Activated CD4-positive, alpha-beta T cell treated with anti-CD3 and anti-CD28 coated beads, Interleukin-10, Interleukin-2, amounts not matched to agents 100 ng/mL and 50 ng/mL, durations not matched to agents 16 hours and 8 hours (primary cell): ENCODE data around the gene DPF3.
A peak's percentile ranks its signal among the peaks of the same experiment; 100 is the strongest.

Source experiments
- DNase-seq: peaks from one replicate; pipeline ENCODE4 v3.0.0-alpha.2; 2020

The DPF3 gene

DNA sequence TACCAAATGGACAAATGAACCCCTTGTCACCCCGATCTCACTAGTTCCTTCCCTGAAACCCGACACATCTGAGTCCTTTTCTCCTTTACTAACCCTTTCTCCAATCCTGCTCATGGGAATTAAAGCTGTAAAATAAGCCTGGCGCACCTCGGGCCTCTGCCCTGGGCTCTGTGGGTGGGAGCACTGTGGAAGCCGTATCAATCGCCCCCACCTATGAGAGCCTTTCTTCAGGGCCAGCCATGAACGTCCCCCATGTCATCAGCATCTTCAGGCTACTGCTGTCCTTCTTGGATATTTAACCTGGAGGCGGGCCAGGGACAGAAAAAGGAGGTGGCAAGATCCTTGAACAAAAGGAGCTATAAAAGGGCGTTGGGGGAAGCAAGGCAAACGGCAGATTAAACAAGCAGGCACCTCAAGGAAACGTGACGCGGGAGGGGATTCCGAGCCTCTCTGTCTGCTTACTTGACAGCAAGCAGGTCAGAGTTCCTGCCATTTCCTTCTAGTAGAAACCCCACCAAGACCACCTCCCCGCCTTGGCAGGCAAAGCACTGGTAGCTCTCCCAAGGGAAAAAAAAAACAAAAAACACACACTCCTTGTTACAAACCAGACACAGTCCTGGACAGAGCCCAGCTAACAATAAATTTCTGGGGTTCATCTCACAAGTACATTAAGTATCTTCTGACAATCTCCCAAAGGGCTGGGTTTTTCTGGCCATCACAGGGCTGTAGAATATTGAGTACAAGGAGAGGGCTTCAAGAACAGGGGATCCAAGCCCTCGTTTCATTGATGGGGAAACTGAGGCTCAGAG lies 62.9 kb downstream of the DPF3 start:
- DNase-seq, result no peak

DNA sequence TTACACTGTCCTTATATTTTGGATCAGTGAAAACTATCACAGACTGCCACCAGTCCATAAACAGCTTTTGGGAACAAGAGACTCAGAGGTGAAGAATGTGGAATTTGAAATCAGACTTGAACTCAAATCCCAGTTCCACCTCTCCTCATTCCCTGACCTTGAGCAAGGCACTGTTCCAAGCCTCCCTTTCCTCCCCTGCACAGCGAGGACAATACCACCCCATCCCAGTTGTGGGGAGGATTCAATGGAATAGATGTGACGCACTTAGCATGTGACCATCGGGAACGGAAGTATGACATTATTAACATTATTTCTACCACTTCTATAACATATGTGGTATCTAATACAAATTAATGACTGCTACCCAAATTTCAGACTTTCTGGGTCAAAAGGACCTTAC lies 63.5 kb downstream of the DPF3 start:
- DNase-seq, result no peak

DNA sequence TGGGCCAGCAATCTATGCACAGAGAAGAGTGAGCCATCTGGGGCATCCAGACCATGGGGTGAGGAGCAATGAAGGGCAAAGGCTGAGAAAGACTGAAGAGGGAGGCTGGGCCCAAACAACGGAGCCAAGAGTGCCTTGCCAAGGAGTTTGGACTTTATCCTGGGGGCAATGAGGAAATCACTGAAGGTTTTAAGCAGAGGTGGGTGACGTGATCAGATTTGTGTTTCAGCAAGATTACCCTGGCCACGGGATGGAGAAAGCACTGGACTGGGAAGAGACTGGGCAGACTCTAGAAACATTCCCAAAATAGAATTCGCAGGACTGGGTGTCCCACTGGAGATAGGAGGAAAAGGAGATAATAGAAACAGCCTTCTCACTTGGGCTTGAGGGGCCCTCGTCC lies 65.3 kb downstream of the DPF3 start:
- no peak for DNase-seq

DNA sequence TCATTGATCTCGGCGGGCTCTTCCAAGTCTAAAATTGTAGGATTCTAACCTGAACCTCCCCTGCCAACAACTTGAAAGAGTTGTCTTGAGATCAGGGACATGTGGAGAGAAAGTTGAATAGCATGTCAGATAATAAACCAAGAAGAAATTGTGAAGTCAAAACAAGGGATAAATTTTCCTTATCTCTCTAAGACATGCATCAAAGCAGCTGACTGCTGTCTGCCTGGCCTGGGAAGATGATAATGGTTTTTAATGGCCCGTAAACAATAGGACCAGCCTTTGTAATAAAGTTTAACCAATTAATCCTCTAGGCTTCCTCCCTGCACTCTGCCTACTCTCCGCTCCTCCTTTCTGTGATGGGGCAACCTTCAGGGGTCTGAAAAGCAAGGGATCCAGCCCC lies 67.9 kb downstream of the DPF3 start:
- DNase-seq, result no peak

DNA sequence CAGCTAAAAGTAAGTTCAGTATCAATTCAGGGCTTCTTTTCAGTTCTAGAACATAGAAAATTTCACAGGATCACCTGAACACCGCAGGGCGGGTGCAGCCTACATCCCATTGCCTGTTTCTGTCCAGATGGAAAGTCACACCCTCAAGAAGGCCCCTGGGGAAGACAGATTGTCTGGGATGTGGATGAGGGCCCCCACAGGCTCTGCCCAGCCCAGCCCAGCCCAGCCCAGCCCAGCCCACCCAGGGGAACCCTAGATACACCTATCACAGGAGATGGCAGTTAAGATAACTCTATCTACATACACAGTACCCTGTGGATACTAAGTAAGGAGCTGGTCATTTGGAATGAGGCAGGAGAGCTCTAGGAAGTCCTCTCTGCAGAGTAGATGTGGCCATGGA lies 68.4 kb downstream of the DPF3 start:
- no peak for DNase-seq

DNA sequence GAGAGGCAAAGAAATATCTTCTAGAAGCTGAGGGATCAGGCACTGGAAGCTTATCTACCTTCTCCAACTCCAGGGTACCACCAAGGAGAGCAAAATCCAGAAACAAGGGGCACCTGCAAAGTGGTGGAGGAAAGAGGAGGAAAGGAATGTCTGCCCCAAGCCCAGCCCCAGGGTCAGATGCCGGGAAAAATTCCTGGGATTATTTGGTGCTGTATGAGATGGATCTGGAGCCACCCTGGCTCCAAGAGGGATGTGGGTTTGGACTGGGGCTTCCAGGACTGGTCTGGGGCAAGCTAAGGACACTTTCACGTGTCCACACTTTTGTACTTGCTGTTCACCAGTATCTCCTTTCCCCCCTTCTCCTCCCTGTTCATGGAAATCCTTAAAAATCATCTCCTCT lies 69.8 kb downstream of the DPF3 start:
- DNase-seq, result no peak

DNA sequence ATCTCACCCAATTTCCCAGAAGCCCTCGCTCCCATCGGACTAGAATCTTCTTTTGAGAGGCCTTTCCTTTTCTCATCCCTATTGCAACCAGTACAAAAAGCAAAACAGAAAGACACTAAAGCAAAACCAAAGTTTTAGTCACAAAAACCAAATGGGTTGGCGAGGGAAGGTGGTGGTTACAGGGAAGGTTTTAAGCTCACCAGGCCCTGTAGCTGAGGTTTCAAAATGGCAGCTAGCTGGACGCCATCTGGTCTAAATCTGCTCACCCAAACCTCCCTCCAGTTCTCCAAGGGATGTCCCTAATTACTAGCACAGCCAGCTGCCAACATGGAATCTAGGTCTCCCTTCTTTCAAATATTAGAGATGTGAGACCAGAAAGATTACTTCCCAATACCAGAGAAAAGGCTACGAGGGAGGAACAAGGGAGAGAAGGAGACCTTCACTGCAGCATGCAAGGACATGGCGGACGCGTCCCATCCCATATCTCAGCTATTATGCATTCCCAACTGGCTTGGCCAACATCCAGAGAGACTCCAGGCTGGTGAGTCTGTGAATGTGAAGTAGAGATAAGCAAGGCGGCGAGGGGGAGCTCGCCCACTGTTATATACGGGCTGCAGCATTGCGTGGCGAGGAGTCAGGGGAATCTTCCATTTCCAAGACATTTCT lies 70.8 kb downstream of the DPF3 start:
- DNase-seq, result no peak

DNA sequence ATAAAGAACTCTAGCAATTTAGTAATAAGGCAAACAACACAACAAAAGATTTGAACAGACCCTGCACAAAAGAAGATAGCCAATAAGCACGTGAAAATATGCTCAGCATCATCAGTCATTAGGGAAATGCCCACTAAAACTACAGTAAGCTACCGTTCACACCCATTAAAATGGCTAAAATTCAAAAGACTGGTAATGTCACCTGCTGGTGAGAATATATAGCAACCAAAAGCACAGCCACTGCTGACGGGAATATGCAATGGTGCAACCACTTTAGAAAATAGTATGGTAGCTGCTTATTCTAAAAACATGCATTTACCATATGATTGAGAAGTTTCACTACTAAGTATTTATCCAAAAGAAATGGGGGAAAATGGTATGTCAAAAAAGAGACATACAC lies 74.9 kb downstream of the DPF3 start:
- DNase-seq, result no peak

DNA sequence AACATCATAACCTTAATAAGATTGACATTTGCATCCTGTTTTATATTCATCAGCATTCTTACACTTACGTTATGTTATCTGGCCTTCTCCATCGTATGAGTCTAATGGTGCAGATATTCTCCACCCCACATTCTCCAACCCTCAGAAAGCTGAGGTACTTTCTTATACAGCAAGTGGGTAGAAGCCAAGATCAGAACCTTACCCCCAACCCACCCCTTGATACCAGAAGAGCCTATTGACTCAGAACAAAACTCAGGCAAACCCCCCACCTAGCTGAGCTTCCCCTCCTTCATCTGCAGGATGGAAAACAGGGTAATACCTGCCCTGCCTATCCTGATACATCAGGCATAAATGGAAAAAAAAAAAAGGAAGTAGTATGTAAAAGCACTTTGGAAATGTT lies 77.6 kb downstream of the DPF3 start:
- no peak for DNase-seq

DNA sequence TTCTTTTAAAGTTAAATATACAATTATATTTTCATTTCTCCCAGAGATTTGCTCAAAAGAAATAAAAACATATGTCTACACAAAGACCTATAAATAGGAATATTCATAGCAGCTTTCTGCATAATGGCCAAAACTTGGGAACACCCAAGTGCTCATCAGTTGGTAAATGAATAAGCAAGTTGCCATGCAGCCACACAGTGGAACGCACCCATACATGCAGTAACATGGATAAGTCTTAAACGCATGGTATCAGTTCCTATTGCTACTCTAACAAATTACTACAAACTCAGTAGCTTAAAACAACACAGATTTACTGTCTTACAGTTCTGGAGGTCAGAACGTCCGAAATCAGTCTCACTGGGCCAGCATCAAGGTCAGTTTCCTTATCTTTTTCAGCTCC lies 78.5 kb downstream of the DPF3 start:
- no peak for DNase-seq

DNA sequence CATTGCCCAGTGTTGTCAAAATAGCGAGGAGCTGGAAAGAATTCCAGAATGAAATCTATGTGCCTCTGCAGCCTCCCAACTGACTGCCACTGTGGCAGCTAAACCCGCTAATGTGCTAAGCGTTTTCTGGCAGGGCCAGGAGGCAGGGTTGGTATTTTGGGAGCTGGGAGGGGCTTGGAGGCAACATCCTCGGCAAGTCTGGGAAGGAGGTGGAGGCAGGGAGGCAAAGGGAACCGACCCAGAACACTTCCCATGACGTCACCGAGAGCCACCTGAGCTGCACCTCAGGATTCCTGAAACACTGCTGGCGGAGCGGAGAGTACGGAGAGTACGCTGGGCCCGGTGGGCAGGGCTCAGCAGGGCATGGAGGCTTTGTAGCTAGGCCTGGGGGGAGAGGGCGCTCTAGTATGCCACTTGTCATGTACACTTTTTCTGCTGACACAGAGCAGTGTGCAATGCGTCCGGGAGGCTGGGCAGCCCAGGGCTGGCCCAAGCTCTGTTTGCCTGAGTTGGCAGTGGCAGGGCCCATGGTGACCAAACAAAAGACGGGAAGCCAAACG lies 81.5 kb downstream of the DPF3 start:
- DNase-seq, result no peak

DNA sequence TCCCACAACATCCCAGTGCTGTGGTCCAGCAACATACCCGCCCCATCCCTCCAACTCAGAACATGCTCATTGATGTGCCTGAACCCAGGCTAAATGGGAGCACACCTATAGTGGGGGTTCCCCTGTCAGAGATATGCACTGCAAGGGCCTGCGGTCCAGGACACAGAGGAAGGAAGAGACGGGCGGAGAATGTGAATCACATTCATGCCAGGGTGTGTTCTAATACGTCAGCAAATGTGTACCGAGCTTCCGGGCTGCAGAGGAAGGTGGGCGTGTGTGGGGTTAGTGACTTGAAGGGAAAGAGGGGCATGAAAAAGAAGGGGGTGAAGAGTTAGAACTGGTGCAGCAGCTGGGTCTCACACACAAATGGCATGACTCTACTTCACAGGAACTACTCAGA lies 83.7 kb downstream of the DPF3 start:
- DNase-seq, result peak; percentile 74

DNA sequence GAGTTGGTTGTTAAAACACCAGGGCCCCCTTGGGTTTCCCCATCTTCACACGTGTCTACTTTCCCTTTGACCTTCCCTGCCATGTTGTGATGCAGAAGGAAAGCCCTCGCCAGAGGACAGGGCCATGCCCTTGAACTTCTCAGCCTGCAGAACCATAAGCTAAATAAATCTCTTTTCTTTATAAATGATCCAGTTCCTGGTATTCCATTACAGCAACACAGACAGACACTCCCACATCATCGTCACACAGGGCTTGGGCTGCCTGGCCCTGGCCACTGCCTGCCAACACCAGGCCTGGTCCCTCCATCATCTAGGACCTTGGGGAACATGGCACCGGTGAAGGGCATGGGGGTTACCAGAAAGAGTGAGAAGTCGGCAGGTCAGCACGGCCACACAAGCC lies 84.8 kb downstream of the DPF3 start:
- DNase-seq, result no peak

DNA sequence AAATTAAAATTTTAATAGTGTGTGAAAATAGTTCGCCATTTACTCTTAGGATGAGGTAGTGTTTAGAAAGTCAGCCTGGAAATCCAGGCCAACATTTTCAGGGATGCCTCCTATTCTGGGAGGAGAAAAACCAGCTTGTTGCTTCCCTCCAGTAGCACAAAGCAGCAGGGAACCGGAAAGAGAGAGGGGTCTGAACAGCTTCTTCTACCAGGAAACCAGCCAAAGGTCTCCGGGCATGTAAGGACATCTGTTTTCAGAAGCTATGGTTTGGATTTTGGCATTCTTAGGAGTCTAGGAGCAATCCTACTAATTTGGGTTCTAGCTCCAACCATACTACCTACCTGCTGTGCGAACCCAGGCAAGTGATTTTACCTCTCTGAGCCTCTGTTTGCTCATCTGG lies 85.3 kb downstream of the DPF3 start:
- DNase-seq, result no peak

DNA sequence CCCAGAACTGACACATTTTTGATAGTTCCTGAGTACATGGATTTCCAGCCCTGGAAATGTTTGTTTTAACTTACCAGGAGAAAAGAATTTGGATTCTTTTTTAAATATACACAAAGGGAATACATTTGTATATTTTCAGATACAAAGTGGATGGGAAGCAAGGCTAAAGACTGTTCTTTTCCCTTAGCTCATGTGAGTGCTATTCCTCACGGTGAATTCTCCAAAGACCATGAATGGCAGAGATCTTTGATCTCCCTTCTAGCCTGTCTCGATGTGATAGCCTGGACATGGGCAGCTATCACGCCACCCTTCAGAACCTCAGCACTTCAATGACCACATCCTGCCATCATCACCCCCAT lies 91.3 kb downstream of the DPF3 start:
- no peak for DNase-seq

DNA sequence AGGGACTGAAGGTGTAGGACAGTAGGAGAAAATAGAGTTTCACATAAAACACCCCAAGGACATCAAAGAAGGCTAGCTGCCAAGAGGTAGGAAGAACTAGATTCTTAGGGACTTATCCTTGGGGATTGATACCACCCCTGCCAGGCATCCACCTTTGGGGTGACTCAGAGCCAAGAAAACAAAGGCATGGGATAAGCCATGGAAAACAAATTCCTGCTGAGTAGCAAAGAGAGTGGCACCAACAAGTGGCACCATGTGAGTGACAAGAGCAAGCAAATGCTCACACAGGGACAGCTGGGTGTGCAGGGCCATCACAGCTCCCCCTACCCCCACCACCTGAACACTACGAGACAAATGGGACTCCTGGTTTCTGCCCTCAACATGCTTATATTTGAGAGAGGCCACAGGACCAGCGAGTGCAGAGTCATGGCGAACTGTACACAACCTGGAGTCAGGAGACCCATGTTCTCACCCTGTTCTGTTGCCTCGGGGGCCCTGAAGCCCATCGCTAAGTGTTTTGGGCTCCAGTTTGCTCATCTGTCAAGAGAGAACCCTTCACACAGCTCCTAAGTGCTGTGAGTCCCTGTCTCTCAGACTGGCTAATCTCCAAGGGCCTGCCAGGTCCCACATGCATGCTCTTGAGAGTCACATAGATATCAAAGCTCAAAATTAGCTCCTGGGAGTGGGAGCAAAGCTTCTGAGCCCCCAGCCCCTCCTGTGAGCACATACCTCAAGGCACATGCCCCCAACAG lies 91.9 kb downstream of the DPF3 start:
- DNase-seq, result no peak

DNA sequence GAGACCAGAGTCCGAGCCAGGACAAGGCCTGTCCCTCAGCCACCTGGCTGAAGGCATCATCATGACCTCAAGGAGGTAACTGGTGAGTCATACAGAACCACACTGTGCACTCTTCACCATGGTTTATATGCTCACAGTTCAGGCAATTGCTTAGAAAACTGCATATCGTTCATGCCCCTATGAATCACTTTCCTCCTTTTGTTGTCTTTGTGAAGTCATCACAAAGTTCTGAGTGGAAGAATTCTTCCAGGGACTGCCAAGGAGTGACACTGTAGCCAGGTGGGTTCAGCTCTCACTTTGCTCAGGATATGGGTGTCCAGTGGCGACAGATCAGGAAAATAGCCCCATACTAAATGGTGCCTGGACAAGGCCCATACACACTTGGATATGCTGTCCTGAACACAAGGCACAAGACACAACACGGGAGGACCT lies 92.5 kb downstream of the DPF3 start:
- peak; percentile 27 for DNase-seq

DNA sequence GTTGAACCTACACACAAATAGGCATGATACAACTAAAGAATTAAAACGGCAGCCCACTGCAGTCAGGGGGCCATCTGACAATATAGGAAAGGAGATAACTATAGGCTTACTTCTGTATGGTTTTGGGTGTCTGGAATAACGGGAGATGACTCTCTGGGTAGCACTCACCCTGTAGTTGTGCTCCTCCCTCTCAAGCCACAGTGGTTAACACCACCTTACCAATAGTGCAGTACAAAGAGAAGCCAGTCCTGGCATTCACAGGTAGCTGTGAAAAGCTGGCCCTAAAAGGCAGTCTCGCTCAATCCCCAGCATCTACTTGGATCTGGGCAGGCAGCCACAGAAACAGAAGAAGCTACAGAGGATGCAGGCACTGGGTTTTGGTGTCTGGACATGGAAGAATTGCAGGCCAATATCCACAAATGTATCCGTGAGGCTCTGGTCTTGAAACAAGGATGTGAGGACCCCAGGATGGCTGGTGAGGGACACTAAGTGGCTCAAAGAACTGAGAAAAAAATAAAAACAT lies 93.0 kb downstream of the DPF3 start:
- no peak for DNase-seq

DNA sequence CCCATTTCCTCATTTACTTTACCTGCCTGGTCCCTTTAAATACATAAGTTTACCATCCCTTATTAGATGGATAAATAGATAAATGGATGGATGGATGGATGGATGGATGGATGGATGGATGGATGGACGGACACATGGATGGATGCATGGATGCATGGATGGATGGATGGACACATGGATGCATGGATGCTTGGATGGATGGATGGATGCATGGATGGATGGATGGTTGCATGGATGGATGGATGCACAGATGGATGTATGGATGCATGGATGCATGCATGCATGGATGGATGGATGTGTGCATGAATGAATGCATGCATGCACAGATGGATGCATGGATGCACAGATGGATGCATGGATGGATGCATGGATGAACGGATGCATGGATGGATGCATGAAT lies 93.6 kb downstream of the DPF3 start:
- no peak for DNase-seq

DNA sequence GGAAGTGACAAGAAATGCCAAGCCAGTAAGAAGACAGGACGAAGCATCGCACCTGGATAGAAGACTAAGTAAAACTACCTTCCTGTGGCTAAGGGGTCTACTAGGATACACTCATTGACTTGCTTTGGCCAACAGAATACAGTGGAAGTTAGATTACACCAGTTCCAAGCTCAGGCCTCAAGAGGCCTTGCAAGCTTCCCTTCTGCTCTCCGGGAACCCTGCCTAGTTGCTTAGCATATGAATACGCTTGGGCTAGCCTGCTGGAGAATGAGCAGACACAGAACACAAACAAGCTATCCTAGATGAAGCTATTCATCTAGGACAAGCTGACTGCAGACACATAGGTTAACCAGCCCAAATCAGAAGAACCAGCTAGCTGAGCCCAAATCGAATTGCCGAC lies 97.0 kb downstream of the DPF3 start:
- DNase-seq, result no peak

DNA sequence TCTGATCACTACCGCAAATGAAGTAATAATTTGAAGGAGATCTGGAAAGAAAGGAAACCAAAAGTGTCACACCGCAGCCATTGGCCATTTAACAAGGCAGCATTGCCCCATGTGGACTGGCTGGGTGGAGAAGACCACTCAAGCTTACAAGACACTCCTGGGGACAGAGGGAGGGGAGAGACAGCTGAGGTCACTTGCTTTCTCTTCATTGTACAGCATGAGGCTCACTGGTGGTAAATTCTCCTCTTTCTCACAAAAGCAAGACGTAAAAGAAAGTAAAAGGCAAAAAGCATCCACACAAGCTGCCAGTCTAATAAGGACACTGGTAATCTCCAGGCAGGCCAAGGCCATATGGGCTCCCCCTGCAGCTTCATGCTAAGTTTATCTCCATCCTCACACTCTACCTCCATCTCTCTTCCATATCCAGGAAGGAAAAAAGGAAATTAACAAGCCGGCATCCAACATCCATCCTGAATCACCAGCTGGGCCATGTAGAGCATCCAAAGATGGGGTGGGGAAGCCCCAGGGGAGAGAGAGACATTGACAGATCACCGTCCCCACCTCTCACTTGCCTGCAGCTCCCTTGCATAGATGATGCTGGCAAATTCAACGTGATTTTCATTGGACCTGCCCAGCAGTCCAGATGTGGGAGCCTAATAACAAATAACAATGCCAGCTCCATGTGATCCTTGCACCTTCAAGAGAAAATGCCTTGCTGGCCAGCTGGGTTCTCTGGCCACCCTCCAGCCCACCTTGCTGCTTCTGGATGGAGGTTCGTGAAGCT lies 100.6 kb downstream of the DPF3 start:
- no peak for DNase-seq

DNA sequence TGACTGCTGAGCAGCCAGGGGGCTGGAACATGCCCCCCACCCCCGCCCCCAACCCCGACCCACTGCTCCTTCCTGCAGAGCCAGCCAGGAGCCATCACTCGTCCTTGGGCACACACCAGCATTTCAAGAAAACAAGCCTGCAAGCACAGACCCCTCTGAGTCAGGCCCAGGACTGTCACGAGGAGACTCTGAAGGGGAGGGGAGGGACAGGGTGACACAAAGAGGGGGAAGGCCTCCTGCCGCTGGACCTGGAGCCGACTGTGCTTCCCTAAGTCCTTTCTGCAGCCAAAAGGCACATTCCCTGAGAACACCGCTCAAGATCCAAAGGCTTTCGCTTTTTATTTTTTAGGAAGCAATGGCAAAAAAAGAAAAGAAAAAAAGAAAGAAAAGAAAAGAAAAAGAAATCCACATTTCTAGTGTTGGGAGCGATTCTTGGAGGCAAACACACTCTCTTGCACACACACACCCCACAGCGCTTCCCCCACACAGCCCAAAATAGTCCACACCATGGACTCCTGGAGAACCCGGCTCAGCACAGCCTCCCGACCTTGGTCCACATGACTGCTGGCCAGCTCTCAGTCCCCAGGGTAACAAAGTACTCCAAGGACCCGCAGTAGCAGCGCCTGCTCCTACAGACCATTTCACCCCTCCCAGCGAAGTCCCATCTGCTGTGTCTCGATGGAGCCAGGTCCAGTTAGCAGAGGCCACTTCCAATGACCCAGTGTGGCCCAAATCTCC lies 101.7 kb downstream of the DPF3 start:
- DNase-seq, result no peak
